GM12872 (cell line): ENCODE data around the gene ST3GAL3.

Source experiments
- CTCF ChIP-seq: IDR thresholded peaks from 3 replicates; pipeline ENCODE4 v1.5.1; 2011; ENCODE audit warnings: low read depth, mild to moderate bottlenecking, low read length, moderate library complexity; ENCODE audit not compliant: insufficient read depth

The ST3GAL3 gene

GRCh38 chr1:43817304-43817939 lies 110.1 kb downstream of the ST3GAL3 start:
- TF ChIP-seq CTCF: no peak

GRCh38 chr1:43818691-43819090 lies 111.4 kb downstream of the ST3GAL3 start:
- no peak for TF ChIP-seq CTCF

DNA sequence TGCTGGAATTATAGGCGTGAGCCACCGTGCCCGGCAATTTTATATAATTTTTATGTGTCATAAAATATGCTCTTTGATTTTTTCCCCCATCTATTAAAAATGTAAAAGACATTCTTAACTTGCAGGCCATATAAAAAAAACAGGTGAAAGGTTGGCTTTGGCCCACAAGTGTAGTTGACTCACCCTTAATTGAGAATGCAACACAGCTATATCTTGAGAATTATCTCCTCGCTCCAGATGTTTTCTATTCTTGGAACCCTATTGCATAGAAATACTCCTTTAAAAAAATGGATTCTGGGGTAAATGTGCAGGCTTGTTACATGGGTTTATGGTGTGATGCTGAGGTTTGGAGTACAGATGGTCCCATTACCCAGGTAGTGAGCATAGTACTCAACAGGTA lies 112.0 kb downstream of the ST3GAL3 start:
- TF ChIP-seq CTCF: no peak

GRCh38 chr1:43821471-43821870 lies 114.1 kb downstream of the ST3GAL3 start:
- TF ChIP-seq CTCF: no peak

DNA sequence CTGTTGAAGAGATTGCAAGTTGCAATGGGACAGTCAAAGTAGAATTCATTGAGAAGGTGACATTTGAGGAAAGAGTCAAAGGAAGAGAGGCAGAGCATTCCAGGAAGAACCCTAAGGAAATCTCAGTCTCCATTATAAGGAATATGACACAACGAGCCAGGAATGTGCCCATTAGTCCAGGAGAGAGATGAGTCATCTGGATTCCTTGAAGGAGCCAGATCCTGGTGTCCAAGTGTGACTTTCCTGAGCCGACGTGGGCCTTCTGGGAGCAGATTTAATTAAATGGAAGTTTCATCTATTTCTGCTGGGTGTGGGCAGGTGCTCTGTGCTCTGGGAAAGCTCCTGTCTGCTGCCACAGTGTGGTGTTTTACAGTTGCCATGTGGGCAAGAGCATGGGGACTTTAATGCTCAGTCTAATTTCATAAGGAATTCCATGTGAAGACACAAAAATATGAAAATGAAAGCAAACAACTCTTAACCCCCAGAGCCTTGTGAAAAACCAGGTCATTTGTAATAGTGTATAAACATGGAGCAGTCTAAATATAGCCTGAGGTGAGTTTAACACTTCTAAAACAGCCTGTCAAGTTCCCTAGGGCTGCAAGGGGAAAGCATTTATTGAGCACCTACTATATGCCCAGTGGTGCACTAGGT lies 114.8 kb downstream of the ST3GAL3 start:
- TF ChIP-seq CTCF: no peak

GRCh38 chr1:43824795-43825194 lies 117.5 kb downstream of the ST3GAL3 start:
- TF ChIP-seq CTCF: no peak

DNA sequence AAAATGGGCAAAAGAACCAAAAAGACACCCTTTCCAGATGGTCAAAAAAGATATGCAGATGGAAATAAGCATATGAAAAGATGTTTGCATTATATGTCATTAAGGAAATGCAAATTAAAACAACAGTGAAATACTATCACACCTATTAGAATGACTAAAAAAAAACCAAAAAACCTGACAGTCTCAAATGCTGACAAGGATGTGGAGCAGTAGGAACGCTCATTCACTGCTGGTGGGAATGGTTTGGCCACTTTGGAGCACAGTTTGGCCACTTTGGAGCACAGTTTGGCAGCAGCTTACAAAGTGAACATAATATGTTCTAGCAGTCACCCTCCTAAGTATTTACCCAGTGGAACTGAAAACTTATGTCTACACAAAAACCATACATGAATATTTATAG lies 121.2 kb downstream of the ST3GAL3 start:
- no peak for TF ChIP-seq CTCF
